ENCODE measurements around the gene AUP1.

DNA sequence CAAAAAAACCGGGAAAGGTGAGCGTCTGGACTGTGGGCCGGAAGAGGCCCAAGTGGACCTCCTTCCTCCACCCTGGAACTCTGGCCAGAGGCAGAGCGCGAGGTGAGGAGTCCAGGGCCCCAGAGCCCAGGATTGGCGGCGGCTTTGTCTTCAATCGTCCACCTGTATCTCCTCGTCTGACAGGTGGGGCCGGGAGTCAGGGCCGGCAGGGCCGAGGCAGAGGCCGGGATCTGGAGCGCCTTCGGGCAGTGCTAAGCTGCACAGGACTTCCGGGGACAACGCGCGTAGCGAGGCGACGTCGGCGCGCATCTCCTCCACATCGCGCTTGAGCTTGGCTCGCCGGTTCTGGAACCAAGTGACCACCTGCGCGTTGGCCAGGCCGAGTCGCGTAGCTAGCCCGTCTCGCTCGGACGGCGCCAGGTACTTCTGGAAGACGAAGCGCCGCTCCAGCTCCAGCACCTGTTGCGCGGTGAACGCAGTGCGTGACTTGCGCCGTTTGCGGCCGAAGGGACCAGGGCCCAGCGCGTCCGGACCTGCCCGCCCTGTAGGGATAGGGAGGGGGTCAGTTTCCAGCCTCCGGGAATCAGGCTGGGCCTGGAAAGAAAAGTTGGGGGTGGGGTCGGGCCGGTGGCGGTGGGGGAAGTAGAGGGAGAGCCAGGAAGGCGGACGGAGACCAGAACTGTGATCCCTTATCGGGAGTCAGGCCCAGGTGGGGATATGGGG lies 31.6 kb downstream of the AUP1 start:
- TF ChIP-seq ARNTL (CRISPR knock-in tag; IDR thresholded peaks at IDR 0.05; ENCODE audit: borderline replicate concordance, low read depth) (no peak), PPARA (CRISPR knock-in tag; IDR thresholded peaks at IDR 0.05; ENCODE audit: borderline replicate concordance) (no peak), ZFP30 (CRISPR knock-in tag; IDR thresholded peaks at IDR 0.05) (no peak), ZFP3 (CRISPR knock-in tag; IDR thresholded peaks at IDR 0.05) (no peak), ZNF8 (CRISPR knock-in tag; IDR thresholded peaks at IDR 0.05) (no peak), CREB5 (CRISPR knock-in tag; IDR thresholded peaks at IDR 0.05; ENCODE audit: low read depth) (no peak), BACH2 (CRISPR knock-in tag; IDR thresholded peaks at IDR 0.05; ENCODE audit: borderline replicate concordance) (no peak), RARB (CRISPR knock-in tag; IDR thresholded peaks at IDR 0.05) (no peak), PATZ1 (CRISPR knock-in tag; IDR thresholded peaks at IDR 0.05; ENCODE audit: borderline replicate concordance) (no peak)
- TF ChIP-seq, protein P1, sequence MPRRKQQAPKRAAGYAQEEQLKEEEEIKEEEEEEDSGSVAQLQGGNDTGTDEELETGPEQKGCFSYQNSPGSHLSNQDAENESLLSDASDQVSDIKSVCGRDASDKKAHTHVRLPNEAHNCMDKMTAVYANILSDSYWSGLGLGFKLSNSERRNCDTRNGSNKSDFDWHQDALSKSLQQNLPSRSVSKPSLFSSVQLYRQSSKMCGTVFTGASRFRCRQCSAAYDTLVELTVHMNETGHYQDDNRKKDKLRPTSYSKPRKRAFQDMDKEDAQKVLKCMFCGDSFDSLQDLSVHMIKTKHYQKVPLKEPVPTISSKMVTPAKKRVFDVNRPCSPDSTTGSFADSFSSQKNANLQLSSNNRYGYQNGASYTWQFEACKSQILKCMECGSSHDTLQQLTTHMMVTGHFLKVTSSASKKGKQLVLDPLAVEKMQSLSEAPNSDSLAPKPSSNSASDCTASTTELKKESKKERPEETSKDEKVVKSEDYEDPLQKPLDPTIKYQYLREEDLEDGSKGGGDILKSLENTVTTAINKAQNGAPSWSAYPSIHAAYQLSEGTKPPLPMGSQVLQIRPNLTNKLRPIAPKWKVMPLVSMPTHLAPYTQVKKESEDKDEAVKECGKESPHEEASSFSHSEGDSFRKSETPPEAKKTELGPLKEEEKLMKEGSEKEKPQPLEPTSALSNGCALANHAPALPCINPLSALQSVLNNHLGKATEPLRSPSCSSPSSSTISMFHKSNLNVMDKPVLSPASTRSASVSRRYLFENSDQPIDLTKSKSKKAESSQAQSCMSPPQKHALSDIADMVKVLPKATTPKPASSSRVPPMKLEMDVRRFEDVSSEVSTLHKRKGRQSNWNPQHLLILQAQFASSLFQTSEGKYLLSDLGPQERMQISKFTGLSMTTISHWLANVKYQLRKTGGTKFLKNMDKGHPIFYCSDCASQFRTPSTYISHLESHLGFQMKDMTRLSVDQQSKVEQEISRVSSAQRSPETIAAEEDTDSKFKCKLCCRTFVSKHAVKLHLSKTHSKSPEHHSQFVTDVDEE (CRISPR knock-in tag; IDR thresholded peaks at IDR 0.05) = no peak

All from SK-N-SH treated with all-trans-retinoic acid at 6 μM for 48 hours (cell line).